ENCODE data around the gene SLC9A9. TPM values are rescaled to one million over a fixed set of nuclear protein-coding genes. Genes with fewer than 3 reads are reported as not detected.
"Not testable (repeated sequence)": the region's sequence is repeated elsewhere in the genome, so short reads cannot be mapped to it uniquely, and the experiment has no call there.

Gene SLC9A9
- total RNA-seq, 1 experiment from 2014 or later = not detected

GRCh38 chr3:143436231-143436930, 411.9 kb downstream of the SLC9A9 start:
- Mint-ChIP-seq H3K36me3 (ENCODE audit: insufficient read depth, unreplicated experiment) (no peaks in the 10 kb centered on the region), H3K4me1 (ENCODE audit: low read depth, unreplicated experiment) (no peaks in the 10 kb centered on the region), H3K27ac (ENCODE audit: unreplicated experiment) (no peak overlapping the region), H3K9me3 (ENCODE audit: unreplicated experiment) (no peaks in the 10 kb centered on the region), H3K4me3 (ENCODE audit: unreplicated experiment) (no peak overlapping the region), H3K27me3 (ENCODE audit: insufficient read depth, unreplicated experiment) (peaks cover 6% of the 10 kb centered on the region)
- Histone ChIP-seq H3K4me1 (peaks cover 6% of the 10 kb centered on the region), H3K9me3 (no peaks in the 10 kb centered on the region), H3K36me3 (ENCODE audit: control insufficient read depth, insufficient read depth, low read length) (no peaks in the 10 kb centered on the region), H3K4me3 (ENCODE audit: low read depth, low read length) (no peak overlapping the region), H3K27me3 (replicated peaks; ENCODE audit: control insufficient read depth, insufficient read depth, low read length) (no peaks in the 10 kb centered on the region)
- POLR2A ChIA-PET = no interaction called here
- intact Hi-C loops (cut with micrococcal nuclease; ENCODE audit: unreplicated experiment) = no loop called here
- CTCF ChIA-PET = no interaction called here
- DNase-seq = no peak
- TF ChIP-seq, protein P1, sequence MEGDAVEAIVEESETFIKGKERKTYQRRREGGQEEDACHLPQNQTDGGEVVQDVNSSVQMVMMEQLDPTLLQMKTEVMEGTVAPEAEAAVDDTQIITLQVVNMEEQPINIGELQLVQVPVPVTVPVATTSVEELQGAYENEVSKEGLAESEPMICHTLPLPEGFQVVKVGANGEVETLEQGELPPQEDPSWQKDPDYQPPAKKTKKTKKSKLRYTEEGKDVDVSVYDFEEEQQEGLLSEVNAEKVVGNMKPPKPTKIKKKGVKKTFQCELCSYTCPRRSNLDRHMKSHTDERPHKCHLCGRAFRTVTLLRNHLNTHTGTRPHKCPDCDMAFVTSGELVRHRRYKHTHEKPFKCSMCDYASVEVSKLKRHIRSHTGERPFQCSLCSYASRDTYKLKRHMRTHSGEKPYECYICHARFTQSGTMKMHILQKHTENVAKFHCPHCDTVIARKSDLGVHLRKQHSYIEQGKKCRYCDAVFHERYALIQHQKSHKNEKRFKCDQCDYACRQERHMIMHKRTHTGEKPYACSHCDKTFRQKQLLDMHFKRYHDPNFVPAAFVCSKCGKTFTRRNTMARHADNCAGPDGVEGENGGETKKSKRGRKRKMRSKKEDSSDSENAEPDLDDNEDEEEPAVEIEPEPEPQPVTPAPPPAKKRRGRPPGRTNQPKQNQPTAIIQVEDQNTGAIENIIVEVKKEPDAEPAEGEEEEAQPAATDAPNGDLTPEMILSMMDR (IDR thresholded peaks at IDR 0.05; ENCODE audit: insufficient read depth in 1 of 2, low read depth in 1 of 2, low read length in 1 of 2, severe bottlenecking in 1 of 2, unreplicated experiment in 1 of 2) = no peak
- BruUV-seq (replicated peaks) = no TSS peak

GRCh38 chr3:143433787-143434378, 414.4 kb downstream of the SLC9A9 start:
- no peaks in the 10 kb centered on the region for H3K4me1 Mint-ChIP-seq (ENCODE audit: low read depth, unreplicated experiment)
- intact Hi-C loops (cut with micrococcal nuclease; ENCODE audit: unreplicated experiment) = loop anchor here (1.0 kb wide), 1 partner anchor 164 kb away; no protein-coding TSS in a partner anchor
- no peaks in the 10 kb centered on the region for H3K27me3 ChIP-seq (replicated peaks; ENCODE audit: control insufficient read depth, insufficient read depth, low read length)
- H3K36me3 Mint-ChIP-seq (ENCODE audit: insufficient read depth, unreplicated experiment) = no peaks in the 10 kb centered on the region
- no peaks in the 10 kb centered on the region for H3K9me3 ChIP-seq
- DNase-seq = no peak
- BruUV-seq (replicated peaks) = no TSS peak
- H3K36me3 ChIP-seq (ENCODE audit: control insufficient read depth, insufficient read depth, low read length) = no peaks in the 10 kb centered on the region
- no peak overlapping the region for H3K27ac Mint-ChIP-seq (ENCODE audit: unreplicated experiment)
- ChIA-PET CTCF (no interaction called here), POLR2A (no interaction called here)
- peaks cover 4% of the 10 kb centered on the region for H3K27me3 Mint-ChIP-seq (ENCODE audit: insufficient read depth, unreplicated experiment)
- no peak overlapping the region for H3K4me3 ChIP-seq (ENCODE audit: low read depth, low read length)
- no peaks in the 10 kb centered on the region for H3K9me3 Mint-ChIP-seq (ENCODE audit: unreplicated experiment)
- H3K4me3 Mint-ChIP-seq (ENCODE audit: unreplicated experiment) = no peak overlapping the region
- H3K4me1 ChIP-seq = peaks cover 6% of the 10 kb centered on the region
- TF ChIP-seq, protein P1 (IDR thresholded peaks at IDR 0.05; ENCODE audit: insufficient read depth in 1 of 2, low read depth in 1 of 2, low read length in 1 of 2, severe bottlenecking in 1 of 2, unreplicated experiment in 1 of 2) = peak in 1 of 2 experiments; percentile 15

GRCh38 chr3:143431298-143431697, 417.0 kb downstream of the SLC9A9 start:
- CTCF ChIA-PET = not testable (repeated sequence)

More at GRCh38 chr3:143431298-143431697, 417.0 kb downstream of the SLC9A9 start:
- H3K27me3 Mint-ChIP-seq (ENCODE audit: insufficient read depth, unreplicated experiment); H3K4me1 ChIP-seq; POLR2A ChIA-PET; H3K36me3 Mint-ChIP-seq (ENCODE audit: insufficient read depth, unreplicated experiment); DNase-seq; H3K9me3 Mint-ChIP-seq (ENCODE audit: unreplicated experiment); H3K4me3 Mint-ChIP-seq (ENCODE audit: unreplicated experiment); BruUV-seq (replicated peaks); H3K4me3 ChIP-seq (ENCODE audit: low read depth, low read length); H3K9me3 ChIP-seq; H3K4me1 Mint-ChIP-seq (ENCODE audit: low read depth, unreplicated experiment); H3K27ac Mint-ChIP-seq (ENCODE audit: unreplicated experiment); intact Hi-C loops (cut with micrococcal nuclease; ENCODE audit: unreplicated experiment); H3K27me3 ChIP-seq (replicated peaks; ENCODE audit: control insufficient read depth, insufficient read depth, low read length); H3K36me3 ChIP-seq (ENCODE audit: control insufficient read depth, insufficient read depth, low read length): not testable (repeated sequence)
